Hematopoietic multipotent progenitor cell treated with erythropoietin and hydrocortisone succinate and interleukin-3 and kit ligand, for 4 days (in vitro differentiated cells): ENCODE results near the gene SIRT7.

ENCODE experiments used
- DNase-seq: peaks from one replicate; pipeline ENCODE4 v3.0.0-alpha.2; 2015

SIRT7 gene

GRCh38 chr17:81885454-81885853, 32.5 kb downstream of the SIRT7 start:
- DNase-seq = no peak

- DNase-seq = no peak
Measured at GRCh38 chr17:81884968-81885367, 33.0 kb downstream of the SIRT7 start.

- no peak for DNase-seq
Measured at GRCh38 chr17:81884520-81884919, 33.5 kb downstream of the SIRT7 start.

GRCh38 chr17:81879121-81879520, 38.9 kb downstream of the SIRT7 start:
- no peak for DNase-seq

- DNase-seq = no peak
Measured at GRCh38 chr17:81878294-81878693, 39.7 kb downstream of the SIRT7 start.

GRCh38 chr17:81877569-81877968, 40.4 kb downstream of the SIRT7 start:
- no peak for DNase-seq

- DNase-seq = peak; percentile 96
Measured at GRCh38 chr17:81871387-81872230, 46.4 kb downstream of the SIRT7 start.

GRCh38 chr17:81870981-81871386, 47.0 kb downstream of the SIRT7 start, which contains the start of gene ARHGDIA:
Gene ARHGDIA (minus strand): TSS chr17:81871337. CDS start chr17:81869930, 1,407 bp downstream.
- no peak for DNase-seq

GRCh38 chr17:81870131-81870980, 47.6 kb downstream of the SIRT7 start:
- peak; percentile 61 for DNase-seq

- DNase-seq = peak; percentile 67
Measured at GRCh38 chr17:81869221-81870130, 48.5 kb downstream of the SIRT7 start.

- peak; percentile 33 for DNase-seq
Measured at GRCh38 chr17:81868674-81869220, 49.2 kb downstream of the SIRT7 start.

GRCh38 chr17:81867991-81868673, 49.8 kb downstream of the SIRT7 start:
- no peak for DNase-seq

- peak; percentile 71 for DNase-seq
Measured at GRCh38 chr17:81867170-81867990, 50.6 kb downstream of the SIRT7 start.

GRCh38 chr17:81866440-81867169, 51.4 kb downstream of the SIRT7 start:
- peak; percentile 32 for DNase-seq

- DNase-seq = no peak
Measured at GRCh38 chr17:81865733-81866439, 52.1 kb downstream of the SIRT7 start.

GRCh38 chr17:81865358-81865732, 52.6 kb downstream of the SIRT7 start:
- DNase-seq = no peak

- peak; percentile 30 for DNase-seq
Measured at GRCh38 chr17:81863833-81864768, 53.9 kb downstream of the SIRT7 start.

- peak; percentile 40 for DNase-seq
Measured at GRCh38 chr17:81863123-81863675, 54.8 kb downstream of the SIRT7 start.
